Endothelial cell (in vitro differentiated cells): Measurements from ENCODE around the gene PDE4DIP. TPM values are rescaled to one million over a fixed set of nuclear protein-coding genes. Genes with fewer than 3 reads are reported as not detected.
"Not testable (repeated sequence)": the region's sequence is repeated elsewhere in the genome, so short reads cannot be mapped to it uniquely, and the experiment has no call there.

Source experiments
- DNase-seq: peaks from one replicate; pipeline ENCODE4 v3.0.0; 2021; ENCODE audit warnings: low spot score
- H3K27ac Mint-ChIP-seq: one replicate; pipeline ENCODE4 v1.8.0; 2021; ENCODE audit warnings: mixed read lengths, inconsistent platforms; ENCODE audit not compliant: unreplicated experiment
- H3K27me3 Mint-ChIP-seq: one replicate; pipeline ENCODE4 v1.8.0; 2021; ENCODE audit warnings: mild to moderate bottlenecking, moderate library complexity, mixed read lengths, inconsistent platforms; ENCODE audit not compliant: unreplicated experiment
- H3K36me3 Mint-ChIP-seq: one replicate; pipeline ENCODE4 v1.8.0; 2021; ENCODE audit warnings: mild to moderate bottlenecking, low read depth, mixed read lengths, inconsistent platforms; ENCODE audit not compliant: unreplicated experiment
- H3K4me1 Mint-ChIP-seq: one replicate; pipeline ENCODE4 v1.8.0; 2021; ENCODE audit warnings: mild to moderate bottlenecking, mixed read lengths, inconsistent platforms; ENCODE audit not compliant: unreplicated experiment
- H3K4me3 Mint-ChIP-seq: one replicate; pipeline ENCODE4 v1.8.0; 2021; ENCODE audit warnings: mild to moderate bottlenecking, mixed read lengths, inconsistent platforms; ENCODE audit not compliant: unreplicated experiment
- H3K9me3 Mint-ChIP-seq: one replicate; pipeline ENCODE4 v1.8.0; 2021; ENCODE audit warnings: mixed read lengths, inconsistent platforms; ENCODE audit not compliant: unreplicated experiment
- total RNA-seq: library from RNA; stranded (reverse); fragmentation: NEBNext Ultra II Directional; extraction: Animal tissue kit (Norgen Biotek cat#: 25700); gene quantifications from one replicate; pipeline ENCODE4 v1.2.1, GENCODE V29; 2021; ENCODE audit not compliant: unreplicated experiment

PDE4DIP gene
- total RNA-seq, 1 donor from 2014 or later = 9.4 TPM

DNA sequence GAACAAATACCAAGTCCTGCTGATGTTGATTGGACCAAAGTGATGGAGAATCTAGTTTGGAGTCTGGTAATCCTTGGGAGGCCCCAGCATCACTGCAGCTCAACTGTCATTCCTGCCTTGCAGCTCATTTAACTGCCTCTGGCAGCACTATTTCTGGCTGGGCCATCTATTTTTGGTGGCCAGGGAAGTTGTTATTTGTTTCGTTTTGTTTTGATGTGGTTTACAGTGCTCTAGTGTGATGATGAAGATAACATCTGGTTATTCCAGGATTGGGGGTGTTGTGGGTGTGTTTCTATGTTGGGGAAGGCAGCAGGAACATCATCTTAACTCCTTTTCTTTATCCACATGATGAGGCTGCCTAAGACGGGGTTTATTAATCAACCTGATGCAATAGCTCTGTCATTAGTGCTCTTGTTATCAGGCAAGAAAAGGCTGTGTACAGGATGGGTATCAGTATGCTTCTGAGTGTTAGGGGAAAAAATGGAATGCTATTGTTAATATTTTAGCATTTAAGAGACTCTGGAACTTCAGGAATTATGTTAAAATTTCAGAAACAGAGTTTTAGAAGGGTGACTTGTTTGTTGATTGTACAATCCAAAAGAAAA is 35.7 kb downstream of the PDE4DIP start:
- DNase-seq, H3K27me3 Mint-ChIP-seq, H3K4me3 Mint-ChIP-seq, H3K27ac Mint-ChIP-seq, H3K36me3 Mint-ChIP-seq, H3K4me1 Mint-ChIP-seq, H3K9me3 Mint-ChIP-seq: not testable (repeated sequence)

- not testable (repeated sequence) for H3K4me3 Mint-ChIP-seq, H3K4me1 Mint-ChIP-seq, H3K9me3 Mint-ChIP-seq, H3K27ac Mint-ChIP-seq, H3K27me3 Mint-ChIP-seq, DNase-seq, H3K36me3 Mint-ChIP-seq
Measured at GRCh38 chr1:148881261-148881660, 37.0 kb downstream of the PDE4DIP start.

DNA sequence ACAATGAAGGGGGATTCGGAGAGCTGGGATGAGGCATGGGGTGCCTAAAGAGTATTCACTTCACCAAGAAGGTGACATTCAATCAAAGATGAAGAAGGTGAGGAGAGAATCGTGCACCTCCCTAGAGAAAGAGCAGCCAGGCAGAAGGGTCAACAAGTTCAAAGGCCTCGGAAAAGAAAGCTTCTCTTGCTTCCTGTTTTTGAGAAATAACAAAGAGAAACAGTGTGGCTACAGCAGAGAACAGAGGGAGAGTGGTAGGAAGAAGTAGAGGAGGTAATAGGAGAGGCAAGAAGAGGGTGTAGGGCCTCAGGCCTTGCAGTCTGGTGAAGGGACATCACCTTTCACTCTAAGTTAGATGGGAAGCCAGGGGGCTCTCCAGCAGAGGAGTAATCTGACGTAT is 41.0 kb downstream of the PDE4DIP start:
- not testable (repeated sequence) for H3K27ac Mint-ChIP-seq, H3K36me3 Mint-ChIP-seq, DNase-seq, H3K27me3 Mint-ChIP-seq, H3K9me3 Mint-ChIP-seq, H3K4me3 Mint-ChIP-seq, H3K4me1 Mint-ChIP-seq

- not testable (repeated sequence) for DNase-seq, H3K27ac Mint-ChIP-seq, H3K9me3 Mint-ChIP-seq, H3K27me3 Mint-ChIP-seq, H3K4me3 Mint-ChIP-seq, H3K4me1 Mint-ChIP-seq, H3K36me3 Mint-ChIP-seq
Measured at GRCh38 chr1:148886293-148886692, 42.1 kb downstream of the PDE4DIP start.

DNA sequence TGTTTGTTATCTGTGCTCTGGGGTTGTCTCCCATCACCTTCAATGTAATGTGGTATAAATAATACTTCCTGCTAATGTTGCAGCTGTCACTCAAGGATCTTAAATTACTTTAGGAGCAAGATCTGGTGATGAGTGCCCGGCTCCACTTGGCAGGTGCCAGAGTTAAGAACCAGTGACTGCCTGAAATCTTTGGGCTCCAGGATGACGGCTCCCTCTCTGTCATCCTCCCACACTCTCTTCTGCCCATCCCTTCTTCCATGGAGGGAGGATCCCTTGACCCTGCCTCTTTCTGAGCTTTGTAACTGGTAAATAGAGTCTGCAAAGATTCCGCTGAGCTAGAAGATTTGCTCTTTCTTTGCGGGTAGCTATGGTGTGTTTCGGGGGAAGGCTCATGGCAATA is 44.4 kb downstream of the PDE4DIP start:
- H3K36me3 Mint-ChIP-seq, H3K9me3 Mint-ChIP-seq, H3K4me3 Mint-ChIP-seq, H3K27ac Mint-ChIP-seq, DNase-seq, H3K4me1 Mint-ChIP-seq, H3K27me3 Mint-ChIP-seq: not testable (repeated sequence)

DNA sequence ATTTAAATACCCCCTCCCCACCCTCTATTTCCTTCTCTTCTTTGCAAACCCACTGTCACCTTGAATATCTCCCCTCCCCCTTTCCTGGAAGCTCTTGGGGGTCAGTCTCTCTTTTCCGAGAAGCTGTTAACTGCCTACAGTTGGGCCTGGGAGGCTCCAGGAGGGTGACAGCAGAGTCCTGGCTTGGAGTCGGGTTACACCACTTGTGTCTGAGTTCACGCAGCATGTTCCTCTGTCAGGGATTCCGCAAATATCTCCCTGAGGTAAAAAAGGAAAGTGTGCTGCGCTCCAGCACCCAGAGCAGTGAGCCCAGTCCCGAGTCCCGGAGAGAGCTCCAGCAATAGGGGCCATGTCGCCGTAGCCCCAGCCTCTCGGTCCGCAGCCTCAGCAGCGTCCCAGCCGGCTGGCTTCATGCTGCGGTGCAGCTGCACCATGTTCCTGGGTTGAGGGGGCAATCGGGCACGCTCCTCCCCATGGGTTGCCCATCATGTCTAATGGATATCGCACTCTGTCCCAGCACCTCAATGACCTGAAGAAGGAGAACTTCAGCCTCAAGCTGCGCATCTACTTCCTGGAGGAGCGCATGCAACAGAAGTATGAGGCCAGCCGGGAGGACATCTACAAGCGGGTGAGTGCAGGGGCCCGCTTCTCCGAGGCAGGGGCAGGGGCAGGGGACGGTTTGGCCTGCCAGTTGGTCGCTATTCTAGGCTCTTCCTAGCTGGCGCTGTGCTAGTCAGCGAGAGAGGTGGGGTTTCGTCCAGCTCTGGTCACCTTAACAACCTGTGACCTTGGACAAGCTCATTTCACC is 45.2 kb downstream of the PDE4DIP start:
- not testable (repeated sequence) for H3K36me3 Mint-ChIP-seq, H3K27me3 Mint-ChIP-seq, H3K9me3 Mint-ChIP-seq, DNase-seq, H3K27ac Mint-ChIP-seq, H3K4me1 Mint-ChIP-seq, H3K4me3 Mint-ChIP-seq

DNA sequence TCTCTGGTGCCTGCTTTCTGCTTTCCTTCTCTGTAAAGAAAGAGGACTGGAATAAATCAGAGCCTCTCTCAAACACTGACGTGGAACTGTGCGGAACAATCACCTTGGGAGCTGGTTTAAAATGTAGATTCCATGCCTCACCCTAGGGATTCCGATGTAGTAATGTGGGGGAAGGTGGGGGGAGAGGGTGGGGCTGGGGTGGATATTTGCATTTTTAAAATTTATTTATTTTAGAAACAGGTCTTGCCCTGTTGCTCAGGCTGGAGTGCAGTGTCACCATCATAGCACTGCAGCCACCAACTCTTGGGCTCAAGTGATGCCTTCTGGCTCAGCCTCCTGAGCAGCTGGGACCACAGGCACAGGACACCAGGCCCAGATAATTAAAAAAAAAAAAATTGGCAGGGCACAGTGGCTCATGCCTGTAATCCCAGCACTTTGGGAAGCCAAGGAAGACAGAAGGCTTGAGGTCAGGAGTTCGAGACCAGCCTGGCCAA is 45.9 kb downstream of the PDE4DIP start:
- not testable (repeated sequence) for DNase-seq, H3K27me3 Mint-ChIP-seq, H3K27ac Mint-ChIP-seq, H3K9me3 Mint-ChIP-seq, H3K4me1 Mint-ChIP-seq, H3K4me3 Mint-ChIP-seq, H3K36me3 Mint-ChIP-seq

- not testable (repeated sequence) for H3K27ac Mint-ChIP-seq, H3K4me1 Mint-ChIP-seq, H3K36me3 Mint-ChIP-seq, H3K27me3 Mint-ChIP-seq, H3K4me3 Mint-ChIP-seq, DNase-seq, H3K9me3 Mint-ChIP-seq
Measured at GRCh38 chr1:148894360-148895352, 50.4 kb downstream of the PDE4DIP start.

GRCh38 chr1:148900026-148900425 is 55.8 kb downstream of the PDE4DIP start:
- not testable (repeated sequence) for H3K9me3 Mint-ChIP-seq, H3K36me3 Mint-ChIP-seq, H3K27me3 Mint-ChIP-seq, H3K4me1 Mint-ChIP-seq, DNase-seq, H3K27ac Mint-ChIP-seq, H3K4me3 Mint-ChIP-seq

GRCh38 chr1:148900691-148901090 is 56.5 kb downstream of the PDE4DIP start:
- H3K9me3 Mint-ChIP-seq, H3K36me3 Mint-ChIP-seq, H3K27ac Mint-ChIP-seq, H3K4me1 Mint-ChIP-seq, H3K27me3 Mint-ChIP-seq, DNase-seq, H3K4me3 Mint-ChIP-seq: not testable (repeated sequence)

DNA sequence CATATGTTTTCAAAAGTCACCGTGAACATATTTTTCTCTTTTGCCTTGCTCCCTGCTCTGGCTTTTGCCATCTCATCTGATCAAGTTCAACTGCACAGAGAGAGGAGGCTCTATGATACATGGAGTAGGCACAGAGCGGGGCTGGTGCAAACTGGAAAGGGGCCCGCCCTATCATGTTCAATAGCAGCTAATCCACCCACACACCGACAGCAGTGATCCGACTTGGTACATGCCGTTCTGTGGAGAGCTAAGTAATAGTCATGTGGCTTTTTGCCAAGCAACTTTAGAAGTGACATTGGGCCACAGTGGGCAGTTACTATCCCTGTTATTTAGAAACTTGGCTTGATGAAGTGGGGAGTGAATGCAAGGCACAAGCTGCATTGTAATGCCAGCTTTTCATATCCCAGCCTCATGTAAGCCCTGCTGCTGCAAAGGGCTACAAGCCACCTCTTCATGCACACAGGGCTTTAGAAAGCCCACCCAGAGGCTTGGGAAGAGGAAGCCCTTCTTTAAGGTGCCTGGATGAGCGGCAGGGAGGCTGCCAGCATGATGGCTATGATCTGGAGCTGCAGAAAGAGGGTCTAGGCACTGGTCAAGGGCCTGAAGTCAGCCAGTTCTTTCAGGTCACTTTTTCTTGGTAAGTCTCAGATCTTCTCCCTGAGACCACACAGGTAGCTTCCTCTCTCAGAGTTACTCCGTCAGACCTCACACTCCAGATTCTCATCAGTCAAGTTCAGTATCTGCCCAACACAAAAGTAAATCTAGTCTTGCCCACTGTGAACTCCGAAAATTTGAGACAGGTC is 57.1 kb downstream of the PDE4DIP start:
- H3K4me1 Mint-ChIP-seq, DNase-seq, H3K4me3 Mint-ChIP-seq, H3K9me3 Mint-ChIP-seq, H3K36me3 Mint-ChIP-seq, H3K27ac Mint-ChIP-seq, H3K27me3 Mint-ChIP-seq: not testable (repeated sequence)
